ENCODE data around the gene ZNF81.
"Not testable (repeated sequence)": the region's sequence is repeated elsewhere in the genome, so short reads cannot be mapped to it uniquely, and the experiment has no call there.

The ZNF81 gene

DNA sequence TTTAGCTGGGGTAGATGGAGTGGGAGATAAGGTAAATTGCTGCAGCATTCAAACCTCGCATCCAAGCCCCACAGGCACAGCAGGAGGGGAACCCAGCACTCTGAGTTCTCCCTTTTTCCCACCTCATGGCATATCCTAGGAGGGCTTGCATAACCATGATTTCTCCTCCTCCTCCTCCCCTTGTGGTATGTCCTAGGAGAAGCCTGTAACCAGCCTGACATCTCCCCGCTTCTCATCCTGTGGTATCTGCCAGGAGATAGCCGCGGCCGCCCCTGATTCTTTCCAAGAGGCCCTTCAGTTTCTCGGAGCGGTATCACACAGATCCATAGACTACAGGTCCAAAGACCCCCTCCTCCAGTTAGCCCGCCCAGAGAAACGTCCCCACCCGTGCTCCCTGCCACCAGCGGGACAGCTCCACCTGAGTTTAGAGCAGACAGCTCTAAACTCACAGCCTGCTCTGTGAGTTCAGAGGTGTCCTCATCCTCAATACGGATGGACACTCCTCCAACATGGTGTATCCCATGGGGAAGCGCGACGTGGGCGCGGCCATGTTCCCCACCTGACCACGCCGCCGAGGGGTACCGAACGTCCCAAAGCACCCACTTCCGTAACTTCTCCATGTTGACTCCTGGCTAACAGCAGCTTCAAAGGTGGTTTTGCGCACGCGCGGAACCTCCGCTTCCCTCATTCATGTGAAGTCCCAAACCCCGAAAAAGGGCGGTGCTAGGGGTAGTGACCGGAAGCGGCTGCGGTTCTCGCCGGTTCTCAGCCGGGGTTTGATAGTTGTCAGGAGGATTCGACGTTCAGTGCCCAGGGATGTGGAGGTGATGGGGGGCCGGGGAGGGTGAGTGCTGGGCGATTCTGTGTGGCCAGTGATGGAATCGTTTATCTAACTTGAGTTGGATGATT lies at the start of gene ZNF81:
TSS of gene ZNF81 (plus strand) at position 739 of the 909 bp plus-strand sequence. CDS start 9,366 bp downstream, outside the sequence.
- peak; percentile 95 for DNase-seq (ENCODE audit: low spot score)

DNA sequence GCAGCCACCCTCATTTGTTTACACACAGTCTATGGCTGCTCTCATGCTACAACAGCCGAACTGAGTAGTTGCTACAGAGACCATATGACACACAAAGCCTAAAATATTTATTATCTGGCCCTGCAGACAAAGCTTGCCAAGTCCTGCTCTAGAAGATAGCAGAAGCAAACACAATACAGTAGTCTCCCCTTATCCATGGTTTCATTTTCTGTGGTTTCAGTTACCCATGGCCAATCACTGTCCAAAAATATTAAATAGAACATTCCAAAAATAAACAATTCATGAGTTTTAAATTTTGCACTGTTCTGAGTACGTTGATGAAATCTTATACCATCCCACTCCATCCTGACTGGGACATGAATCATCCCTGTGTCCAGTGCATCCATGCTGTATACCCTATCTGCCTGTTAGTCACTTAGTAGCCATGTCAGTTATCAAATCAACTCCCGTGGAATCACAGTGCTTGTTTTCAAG lies 40.2 kb upstream of the ZNF81 start:
- no peak for DNase-seq (ENCODE audit: low spot score)

DNA sequence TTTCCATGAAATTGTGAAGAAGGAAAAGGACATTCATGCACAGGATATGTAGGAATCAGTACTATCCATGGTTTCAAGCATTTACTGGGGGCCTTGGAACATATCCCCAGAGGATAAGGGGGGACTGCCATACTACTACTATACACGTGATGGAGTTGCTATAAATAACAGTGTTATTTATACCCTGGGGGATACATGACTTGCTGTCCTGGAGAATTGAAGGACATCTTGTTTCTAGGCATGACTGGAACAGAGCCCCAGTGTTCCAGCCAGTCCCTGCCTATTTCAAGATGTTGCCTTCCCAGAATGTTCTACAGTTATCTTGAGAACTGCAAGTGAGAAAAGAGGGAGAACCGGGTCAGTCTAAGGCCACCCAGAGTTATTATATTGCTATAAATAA lies 39.6 kb upstream of the ZNF81 start:
- no peak for DNase-seq (ENCODE audit: low spot score)

DNA sequence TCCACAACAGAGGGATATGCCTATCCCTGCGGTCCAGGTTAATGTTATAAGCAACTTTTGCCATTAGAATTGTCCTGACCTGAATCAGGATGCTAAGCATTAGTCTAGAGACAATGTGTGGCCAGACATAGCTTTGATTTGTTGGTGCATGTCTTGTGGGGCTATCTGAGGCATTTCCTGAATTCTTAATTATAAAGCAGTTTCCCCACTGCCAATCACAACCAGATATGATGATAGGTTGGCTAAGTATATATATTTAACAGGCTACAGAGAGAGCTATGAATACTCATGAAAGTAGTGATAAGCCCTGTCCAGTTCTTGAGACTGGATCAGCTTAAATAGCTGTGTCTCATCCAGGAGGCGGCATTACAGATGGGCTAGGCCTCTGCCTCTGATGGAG lies 37.8 kb upstream of the ZNF81 start:
- DNase-seq (ENCODE audit: low spot score): no peak

DNA sequence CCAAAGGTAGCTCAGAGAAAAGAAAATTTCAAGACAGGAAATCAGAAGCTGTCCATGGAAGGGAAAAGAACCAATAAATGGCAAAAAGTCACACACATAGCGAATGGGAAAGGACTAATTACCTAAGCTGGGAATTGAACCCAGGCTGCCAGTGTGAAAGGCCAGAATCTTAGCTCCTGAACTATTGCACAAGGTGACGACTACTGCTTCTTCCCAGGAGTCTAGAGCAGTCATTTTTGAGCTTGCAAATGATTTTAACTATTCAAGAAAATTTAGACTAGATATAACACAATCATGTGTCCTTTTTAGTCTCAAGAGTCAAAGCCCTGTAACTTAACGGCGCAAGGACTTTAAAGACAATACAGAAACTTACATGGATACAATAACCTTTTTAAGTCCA lies 34.1 kb upstream of the ZNF81 start:
- peak; percentile 21 for DNase-seq (ENCODE audit: low spot score)

DNA sequence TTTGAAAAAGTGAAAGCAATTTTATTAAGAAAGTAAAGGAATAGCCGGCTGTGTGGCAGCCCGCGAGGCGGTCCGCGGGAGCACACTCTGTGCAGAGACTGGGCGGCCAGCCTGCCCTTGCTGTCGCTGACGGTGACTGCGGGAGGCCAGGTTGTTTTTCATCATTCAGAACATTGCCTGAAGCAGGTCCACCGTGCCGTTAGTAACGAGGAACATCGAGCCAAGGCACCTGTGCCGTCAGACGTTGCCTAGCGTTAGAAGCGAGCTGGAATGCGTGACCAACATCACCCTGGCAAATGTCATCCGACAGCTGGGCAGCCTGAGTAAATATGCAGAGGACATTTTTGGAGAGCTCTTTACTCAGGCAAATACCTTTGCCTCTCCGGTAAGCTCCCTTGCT lies 33.6 kb upstream of the ZNF81 start:
- DNase-seq (ENCODE audit: low spot score): not testable (repeated sequence)

DNA sequence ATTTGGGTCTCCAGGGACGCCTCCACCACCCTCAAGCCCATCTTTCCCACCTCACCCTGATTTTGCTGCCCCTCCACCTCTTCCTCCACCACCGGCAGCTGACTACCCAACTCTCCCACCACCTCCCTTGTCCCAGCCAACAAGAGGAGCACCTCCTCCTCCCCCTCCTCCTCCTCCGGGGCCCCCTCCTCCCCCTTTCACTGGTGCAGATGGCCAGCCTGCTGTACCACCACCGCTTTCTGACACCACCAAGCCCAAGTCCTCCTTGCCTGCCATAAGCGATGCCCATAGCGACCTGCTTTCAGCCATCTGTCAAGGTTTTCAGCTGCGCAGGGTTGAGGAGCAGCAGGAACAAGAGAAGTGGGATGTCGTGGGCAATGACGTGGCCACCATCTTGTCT lies 32.4 kb upstream of the ZNF81 start:
- no peak for DNase-seq (ENCODE audit: low spot score)

DNA sequence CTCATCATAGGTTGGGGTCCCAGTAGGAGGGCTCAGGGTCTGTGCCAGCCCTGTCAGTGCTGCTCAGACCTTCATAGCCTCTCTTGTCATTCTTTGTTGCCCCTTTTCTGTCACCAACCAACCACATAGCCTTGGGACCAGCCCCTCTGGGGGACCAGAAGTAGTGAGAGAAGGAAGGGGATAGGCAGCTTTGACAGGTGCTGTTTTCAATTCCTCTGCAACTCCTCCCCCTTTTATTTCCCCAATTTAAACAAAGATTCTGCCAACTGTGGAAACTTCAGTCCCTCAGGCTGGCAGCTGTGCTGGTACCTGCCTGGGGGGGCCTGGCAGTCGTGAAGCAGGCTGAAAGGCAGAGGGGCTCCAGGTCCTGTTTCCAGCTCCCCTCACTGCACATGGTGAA lies 30.9 kb upstream of the ZNF81 start:
- DNase-seq (ENCODE audit: low spot score): not testable (repeated sequence)

DNA sequence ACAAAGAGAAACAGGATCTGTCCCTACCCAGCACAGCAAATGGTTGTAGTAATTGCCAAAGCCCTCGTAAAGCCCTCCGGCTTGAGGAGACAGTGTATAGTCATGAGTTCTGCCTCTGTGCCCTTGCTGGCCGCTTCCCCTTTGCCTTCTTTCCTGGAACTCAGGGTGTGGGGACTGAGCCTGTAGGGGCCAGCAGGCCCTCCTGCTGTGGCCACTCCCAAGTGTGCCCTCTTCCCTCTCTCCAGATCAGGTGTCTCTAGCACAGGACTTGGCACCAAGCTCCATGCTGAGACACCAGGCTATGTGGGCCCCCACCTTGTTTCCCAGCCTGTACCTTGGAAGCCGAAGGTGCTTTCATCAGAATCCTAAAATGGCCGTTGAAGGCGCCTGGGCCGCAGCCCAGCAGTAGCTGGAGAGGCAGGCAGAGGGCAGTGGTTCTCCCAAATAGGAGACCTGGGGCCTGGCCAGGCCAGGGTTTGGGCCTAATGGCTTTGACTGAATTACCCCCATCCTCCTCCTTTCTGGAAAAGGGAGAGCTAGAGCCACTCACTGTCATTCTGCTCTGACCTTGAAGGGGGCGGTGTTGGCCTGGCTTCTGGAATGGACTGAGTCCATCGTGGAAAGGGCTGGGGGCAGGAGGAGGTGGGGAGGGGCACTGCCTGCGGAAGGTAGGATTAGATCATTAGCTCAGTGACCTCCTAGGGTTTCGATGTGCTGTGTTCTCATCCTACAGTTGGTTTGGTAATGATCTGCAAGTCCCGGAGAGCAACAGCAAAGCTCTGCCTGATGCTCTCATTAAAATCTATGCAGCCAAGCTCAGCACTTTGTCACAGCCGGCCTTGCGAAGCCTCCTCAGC lies 30.1 kb upstream of the ZNF81 start:
- DNase-seq (ENCODE audit: low spot score): not testable (repeated sequence)

DNA sequence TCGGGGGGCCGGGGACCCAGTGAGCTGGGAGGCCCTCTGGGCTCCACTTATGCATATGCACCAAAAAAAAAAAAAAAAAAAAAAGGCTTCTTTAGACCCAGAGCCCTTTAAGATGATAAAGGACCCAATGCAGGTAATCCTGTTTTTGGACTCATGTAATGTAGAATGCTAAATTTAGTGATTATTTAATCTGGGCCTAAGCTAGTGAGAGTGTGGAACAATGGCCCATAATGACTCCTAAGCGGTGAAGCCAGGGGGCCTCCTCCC lies 29.5 kb upstream of the ZNF81 start:
- not testable (repeated sequence) for DNase-seq (ENCODE audit: low spot score)

DNA sequence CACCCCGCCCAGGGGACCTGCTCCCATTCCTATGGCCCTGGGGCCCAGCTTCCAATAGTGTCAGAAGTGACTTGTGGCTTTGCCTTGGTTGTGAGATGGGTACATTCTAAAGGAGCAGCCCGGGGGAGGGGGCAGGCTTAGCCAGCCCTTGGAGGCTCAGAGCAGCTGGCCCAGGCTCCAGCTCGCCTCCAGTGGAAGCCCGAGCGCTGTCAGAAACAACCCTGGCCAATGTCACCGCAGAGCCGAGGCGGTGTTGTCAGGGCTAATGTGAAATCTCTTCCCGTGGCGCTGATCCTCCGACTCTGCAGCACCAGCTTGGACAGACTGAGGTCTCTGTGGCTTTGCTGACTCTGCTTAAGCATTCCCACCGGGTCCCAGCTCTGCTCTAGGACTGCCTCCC lies 29.2 kb upstream of the ZNF81 start:
- no peak for DNase-seq (ENCODE audit: low spot score)

DNA sequence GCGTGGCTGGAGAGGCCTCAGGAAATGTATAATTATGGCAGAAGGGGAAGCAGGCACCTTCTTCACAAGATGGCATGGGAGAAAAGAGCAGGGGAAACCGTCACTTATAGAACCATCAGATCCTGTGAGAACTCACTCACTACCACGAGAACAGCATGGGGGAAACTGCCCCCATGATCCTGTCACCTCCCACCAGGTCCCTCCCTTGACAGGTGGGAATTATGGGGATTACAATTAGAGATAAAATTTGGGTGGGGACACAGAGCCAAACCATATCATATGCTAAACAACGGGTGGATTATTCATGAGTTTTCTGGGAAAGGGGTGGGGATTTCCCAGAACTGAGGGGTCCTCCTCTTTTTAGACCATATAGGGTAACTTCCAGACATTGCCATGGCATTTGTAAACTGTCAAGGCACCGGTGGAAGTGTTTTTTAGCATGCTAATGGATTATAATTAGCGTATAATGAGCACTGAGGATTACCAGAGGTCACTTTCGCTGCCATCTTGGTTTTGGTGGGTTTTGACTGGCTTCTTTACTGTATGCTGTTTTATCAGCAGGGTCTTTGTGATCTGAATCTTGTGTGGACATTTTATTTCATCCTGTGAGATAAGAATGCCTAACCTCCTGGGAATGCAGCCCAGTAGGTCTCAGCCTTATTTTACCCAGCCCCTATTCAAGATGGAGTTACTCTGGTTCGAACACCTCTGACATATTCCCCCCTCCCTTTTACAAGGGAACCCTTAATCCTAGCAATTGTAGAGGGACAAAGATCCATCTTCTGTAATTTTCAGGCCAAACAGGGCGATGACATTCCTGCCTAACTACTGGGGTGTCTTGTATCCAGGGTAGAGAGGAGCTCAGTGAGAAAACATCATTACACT lies 27.6 kb upstream of the ZNF81 start:
- no peak for DNase-seq (ENCODE audit: low spot score)

DNA sequence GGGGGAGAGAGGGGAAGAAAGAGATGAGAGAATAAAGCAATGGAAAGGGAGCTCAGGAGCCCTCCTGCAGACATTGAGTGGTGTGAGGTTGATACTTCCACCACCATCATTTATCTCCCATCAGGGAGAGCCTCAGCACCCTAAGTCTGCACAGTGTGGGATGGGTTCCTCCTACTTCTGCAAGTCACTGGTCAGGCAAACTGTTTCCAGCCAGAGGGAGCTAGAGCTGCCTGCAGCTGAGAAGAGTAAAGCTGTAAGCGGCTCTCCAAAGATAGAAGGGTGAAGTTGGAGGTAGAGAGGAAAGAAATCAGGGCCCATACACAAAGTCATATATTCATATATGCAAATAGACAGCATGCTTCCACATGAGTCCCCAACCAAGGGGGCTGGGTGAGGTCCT lies 21.9 kb upstream of the ZNF81 start:
- no peak for DNase-seq (ENCODE audit: low spot score)

DNA sequence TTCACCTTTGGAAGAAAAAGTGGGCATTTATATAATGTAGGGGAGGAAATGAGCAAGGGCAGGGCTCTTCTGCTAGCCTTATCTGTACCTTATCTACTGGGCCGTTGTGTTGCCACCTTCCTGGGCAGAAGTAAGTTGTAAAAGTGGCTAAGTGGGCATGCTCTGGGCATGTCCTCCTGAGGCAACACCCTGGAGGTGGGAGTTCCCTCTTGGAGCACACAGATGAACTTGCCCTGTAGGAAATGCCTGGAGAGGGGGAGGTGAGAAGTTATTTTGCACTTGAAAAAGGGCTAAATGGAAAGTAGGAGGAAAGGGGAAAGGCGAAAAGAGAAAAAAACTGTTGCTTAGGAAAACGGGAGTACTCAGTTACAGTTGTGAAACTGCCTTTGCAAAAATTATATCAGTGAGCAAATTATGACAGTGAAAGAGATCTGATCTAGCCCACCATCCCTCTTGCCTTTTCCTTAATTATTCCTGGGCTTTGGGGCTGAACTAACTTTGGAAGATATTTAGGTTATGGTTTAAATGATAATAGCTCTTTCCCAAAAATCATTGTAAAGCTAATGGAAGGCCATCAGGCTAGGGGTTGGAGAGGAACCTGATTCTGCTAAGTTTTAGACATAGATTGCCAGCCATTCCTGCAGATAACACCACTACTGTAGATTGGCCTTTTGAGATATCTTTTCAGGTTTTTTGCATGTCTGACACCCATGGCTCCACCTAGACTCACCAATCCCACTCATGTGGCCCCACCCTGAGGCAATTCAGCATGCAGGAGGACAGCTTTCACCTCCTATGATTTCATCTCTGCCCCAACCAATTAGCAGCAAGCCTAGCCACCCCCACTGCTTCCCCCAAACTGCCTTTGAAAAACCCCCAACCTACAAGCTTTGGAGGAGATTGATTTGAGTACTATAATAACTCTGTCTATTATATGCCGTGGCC lies 20.5 kb upstream of the ZNF81 start:
- no peak for DNase-seq (ENCODE audit: low spot score)

DNA sequence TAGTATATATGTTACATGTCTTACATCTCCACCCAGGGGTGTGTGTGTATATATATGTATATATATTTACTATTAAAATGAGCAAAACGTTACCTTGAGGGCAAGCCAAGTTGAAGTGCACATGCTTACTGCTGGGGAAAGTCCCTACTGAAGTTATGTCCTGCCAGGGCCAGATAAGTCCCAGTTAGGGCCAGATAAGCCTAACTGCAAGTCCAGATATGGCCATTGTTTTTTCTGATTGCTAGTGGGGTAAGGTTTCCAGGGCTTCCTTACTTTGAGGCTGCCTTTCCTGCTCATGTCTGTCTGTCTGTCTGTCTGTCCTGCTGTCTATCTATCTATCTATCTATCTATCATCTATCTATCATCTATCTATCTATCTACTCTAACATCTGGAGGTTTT lies 19.3 kb upstream of the ZNF81 start:
- DNase-seq (ENCODE audit: low spot score): no peak

DNA sequence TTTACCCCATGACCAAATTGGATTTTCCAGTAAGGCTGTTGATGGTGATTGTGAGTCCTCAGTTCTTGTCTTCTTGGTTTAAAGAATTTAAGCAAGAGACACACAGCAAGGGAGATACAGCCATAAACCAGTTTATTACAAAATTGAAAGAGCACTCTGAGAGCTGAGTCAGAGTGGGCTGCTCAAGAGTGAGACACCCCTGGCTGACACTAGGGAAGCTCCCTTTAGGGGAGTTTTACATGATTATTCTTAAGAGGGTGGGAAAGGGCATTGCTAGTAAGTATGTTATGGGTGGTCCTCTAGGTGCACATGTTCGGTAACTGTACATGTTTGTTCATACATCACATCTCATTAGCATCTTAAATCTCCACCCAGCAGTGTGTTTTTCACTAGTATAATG lies 18.8 kb upstream of the ZNF81 start:
- DNase-seq (ENCODE audit: low spot score): no peak

DNA sequence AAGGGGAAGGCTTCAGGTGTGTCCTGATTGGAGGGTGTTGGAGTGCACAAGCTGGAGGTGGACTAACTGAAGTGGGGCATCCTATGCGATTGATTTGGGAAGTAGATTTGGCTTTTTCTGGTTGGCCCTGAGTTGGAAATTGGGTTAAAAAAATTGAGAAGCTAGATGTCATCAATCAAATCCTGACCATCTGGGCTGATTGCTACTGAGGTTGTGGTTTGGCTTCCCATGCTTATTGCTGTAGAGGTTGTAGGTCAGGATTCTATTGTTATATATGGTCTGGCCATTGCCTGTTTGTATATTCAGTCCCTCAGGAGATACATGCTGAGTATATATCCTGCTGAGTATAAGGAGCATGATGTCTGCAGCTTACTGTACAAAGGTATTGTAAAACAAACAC lies 7.7 kb upstream of the ZNF81 start:
- DNase-seq (ENCODE audit: low spot score): no peak

DNA sequence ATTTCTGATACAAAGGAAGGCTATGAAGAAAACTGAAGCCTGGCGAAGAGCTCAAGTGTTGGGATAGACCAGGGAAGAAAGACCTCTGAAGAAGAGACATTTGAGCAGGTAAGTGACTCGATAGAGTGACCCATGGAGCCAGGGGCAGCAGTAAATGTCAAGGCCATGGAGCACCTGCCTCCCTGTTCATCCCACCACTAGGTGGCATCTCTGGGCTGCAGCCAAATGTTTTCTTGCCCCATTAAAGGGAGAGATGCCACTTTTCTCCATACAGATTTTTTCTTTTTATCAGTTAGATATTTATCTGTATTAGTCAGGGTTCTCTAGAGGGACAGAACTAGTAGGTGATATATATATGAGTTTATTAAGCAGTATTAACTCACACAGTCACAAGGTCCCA lies 4.9 kb upstream of the ZNF81 start:
- DNase-seq (ENCODE audit: low spot score): peak; percentile 34

DNA sequence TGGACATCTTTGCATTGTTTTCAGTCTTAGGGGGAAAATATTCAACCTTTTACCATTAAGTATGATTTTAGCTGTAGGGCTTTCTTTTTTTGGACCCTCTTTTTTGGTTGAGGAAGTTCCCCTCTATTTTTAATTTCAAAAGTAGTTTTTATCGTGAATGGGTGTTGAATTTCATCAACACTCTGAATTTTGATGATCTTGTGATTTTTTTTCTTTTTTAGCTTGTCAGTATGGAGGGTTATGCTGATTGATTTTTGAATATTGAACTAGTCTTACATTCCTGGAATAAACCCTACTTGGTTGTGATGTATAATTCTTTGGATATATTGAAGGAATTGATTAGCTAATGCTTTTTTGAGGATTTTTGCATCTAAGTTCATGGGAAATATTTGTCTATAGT lies 1.7 kb downstream of the ZNF81 start:
- DNase-seq (ENCODE audit: low spot score): no peak

DNA sequence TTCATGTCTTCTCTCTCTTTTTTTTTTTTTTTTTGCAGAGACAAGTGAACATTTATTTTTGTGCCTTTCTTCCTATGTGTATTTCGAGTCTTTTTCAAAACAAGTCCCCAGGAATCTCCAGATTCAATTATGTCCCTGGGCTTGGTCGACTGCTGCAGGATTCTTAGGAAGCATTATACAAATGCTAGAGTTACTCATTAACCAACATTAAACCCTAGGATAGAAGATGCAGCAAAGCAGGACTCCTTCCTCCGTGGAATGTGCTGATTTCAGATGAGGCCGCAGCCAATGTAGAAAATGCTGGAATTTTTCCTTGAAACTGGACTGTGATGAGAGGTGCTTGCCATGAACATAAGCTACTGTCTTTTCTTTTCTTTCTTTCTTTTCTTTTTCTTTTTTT lies 3.4 kb downstream of the ZNF81 start:
- no peak for DNase-seq (ENCODE audit: low spot score)

DNA sequence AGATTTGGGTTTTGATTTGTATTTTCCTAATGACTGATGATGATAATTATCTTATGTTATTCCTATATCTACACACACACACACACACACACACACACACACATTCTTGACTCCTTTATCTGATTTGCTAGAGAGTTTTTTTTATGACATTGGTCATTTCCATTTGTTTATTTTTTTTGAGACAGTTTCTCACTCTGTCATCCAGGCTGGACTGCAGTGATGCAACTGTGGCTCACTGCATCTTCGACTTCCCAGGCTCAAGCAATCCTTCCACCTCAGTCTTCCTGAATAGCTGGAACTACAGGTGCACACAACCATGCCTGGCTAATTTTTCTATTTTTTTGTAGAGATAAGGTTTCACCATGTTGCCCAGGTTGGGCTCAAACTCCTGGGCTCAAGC lies 6.7 kb downstream of the ZNF81 start:
- no peak for DNase-seq (ENCODE audit: low spot score)
